Measurements from ENCODE around the gene EFHC1.

- TF ChIP-seq, protein P1, sequence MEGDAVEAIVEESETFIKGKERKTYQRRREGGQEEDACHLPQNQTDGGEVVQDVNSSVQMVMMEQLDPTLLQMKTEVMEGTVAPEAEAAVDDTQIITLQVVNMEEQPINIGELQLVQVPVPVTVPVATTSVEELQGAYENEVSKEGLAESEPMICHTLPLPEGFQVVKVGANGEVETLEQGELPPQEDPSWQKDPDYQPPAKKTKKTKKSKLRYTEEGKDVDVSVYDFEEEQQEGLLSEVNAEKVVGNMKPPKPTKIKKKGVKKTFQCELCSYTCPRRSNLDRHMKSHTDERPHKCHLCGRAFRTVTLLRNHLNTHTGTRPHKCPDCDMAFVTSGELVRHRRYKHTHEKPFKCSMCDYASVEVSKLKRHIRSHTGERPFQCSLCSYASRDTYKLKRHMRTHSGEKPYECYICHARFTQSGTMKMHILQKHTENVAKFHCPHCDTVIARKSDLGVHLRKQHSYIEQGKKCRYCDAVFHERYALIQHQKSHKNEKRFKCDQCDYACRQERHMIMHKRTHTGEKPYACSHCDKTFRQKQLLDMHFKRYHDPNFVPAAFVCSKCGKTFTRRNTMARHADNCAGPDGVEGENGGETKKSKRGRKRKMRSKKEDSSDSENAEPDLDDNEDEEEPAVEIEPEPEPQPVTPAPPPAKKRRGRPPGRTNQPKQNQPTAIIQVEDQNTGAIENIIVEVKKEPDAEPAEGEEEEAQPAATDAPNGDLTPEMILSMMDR (IDR thresholded peaks at IDR 0.05; ENCODE audit: poor library complexity) = no peak
- TF ChIP-seq EZH2 (IDR thresholded peaks at IDR 0.05; ENCODE audit: borderline replicate concordance) = no peak
Observed at GRCh38 chr6:52533491-52533890, 113.3 kb downstream of the EFHC1 start.
